HG03159 (cell line): ENCODE measurements around the gene SCAMP1.
"Not testable (repeated sequence)": the region's sequence is repeated elsewhere in the genome, so short reads cannot be mapped to it uniquely, and the experiment has no call there.

Experiments used
- ATAC-seq: cut with Tn5 transposase; IDR thresholded peaks from one replicate; pipeline ENCODE4 v1.9.1; 2021; ENCODE audit warnings: mild to moderate bottlenecking, moderate library complexity; ENCODE audit not compliant: unreplicated experiment

SCAMP1 gene

GRCh38 chr5:78420548-78420947, 60.1 kb downstream of the SCAMP1 start:
- ATAC-seq = no peak

- no peak for ATAC-seq
Observed at GRCh38 chr5:78424665-78425064, 64.2 kb downstream of the SCAMP1 start.

GRCh38 chr5:78429332-78429980, 69.0 kb downstream of the SCAMP1 start:
- no peak for ATAC-seq

GRCh38 chr5:78430866-78431265, 70.4 kb downstream of the SCAMP1 start:
- no peak for ATAC-seq

- no peak for ATAC-seq
Observed at GRCh38 chr5:78433972-78434371, 73.6 kb downstream of the SCAMP1 start.

DNA sequence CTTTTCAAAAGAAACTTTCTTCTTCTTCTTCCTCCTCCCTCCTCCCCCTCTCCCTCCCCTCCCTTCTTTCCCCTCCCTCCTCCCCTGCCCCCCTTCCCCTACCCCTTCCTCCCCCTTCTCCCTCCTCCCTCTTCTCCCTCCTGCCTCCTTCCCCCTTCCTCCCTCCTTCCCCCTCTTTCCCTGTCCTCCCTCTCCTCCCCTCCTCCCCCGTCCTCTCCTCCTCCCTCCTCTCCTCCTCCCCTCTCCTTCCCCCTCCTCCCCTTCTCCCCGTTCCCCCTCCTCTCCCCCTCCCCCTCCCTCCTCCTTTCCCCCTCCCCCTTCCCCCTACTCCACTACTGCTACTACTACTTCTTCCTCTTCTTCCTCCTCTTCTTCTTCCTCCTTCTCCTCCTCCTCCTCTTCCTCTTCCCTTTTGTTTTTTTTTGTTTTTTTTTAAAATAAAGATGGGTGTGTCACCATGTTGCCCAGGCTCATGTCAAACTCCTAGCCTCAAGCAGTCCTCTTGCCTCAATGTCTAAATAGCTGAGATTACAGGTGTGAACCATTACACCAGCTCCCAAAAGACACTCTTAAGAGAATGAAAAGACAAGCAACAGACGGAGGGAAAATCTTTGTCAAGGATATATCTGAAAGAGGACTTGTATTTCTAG, 87.5 kb downstream of the SCAMP1 start:
- ATAC-seq = no peak

- no peak for ATAC-seq
Observed at GRCh38 chr5:78449103-78449502, 88.7 kb downstream of the SCAMP1 start.

- not testable (repeated sequence) for ATAC-seq
Observed at GRCh38 chr5:78457507-78457906, 97.1 kb downstream of the SCAMP1 start.

DNA sequence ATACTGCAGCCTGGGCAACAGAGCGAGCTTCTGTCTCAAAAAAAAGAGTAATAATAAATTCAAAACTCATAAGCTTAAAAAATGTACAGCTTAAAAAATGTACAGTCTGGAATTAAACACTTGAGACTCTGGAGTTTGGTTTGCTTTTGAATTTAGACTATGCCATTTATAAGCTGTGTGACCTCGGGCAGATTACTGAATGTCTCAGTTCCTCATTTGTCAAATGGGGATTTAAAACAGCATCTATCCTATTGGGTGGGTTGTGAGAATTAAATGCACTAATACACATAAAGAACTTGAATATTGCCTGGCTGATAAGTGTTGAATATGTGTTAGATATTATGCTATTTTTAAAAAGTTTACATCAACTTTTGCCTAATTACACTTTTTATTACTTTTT, 98.4 kb downstream of the SCAMP1 start:
- no peak for ATAC-seq

DNA sequence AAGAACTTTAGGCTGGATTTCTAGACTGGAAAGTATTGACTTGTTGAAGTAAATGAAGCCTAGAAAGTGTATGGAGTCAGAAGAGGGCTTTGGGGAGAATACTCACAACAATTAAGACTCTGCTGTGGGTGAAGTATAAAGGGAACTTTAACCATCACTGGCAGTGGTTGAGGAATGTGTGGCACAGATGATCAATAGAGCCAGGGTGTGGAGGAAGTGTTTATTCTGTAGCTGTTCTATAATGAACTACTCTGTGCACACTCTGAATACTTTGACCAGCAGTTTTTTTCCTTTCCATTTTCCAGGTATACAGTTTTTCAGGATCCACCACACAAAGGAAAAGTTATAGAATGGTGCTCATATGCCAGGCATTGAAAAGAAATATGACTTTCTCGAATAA, 106.7 kb downstream of the SCAMP1 start:
- ATAC-seq = no peak

- no peak for ATAC-seq
Observed at GRCh38 chr5:78467752-78468357, 107.4 kb downstream of the SCAMP1 start.

DNA sequence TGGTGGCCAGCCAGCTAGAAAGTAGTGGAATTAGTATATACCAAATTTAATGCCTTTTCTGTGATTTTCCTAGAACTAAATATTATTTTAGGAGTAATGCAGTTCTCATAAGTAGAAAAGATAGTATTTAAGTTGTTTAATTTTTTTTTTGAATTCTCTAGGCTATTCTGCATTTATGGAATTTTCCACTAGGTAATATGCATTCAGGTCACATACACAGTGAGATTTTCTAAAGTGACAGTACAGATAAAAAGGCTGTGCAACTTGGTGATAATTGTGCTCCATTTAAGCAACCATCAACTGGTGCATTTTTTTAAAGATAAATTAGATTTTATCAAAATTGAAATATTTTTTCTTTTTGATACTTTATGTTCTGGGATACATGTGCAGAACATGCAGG, 111.5 kb downstream of the SCAMP1 start:
- ATAC-seq = no peak

GRCh38 chr5:78472469-78473106, 112.2 kb downstream of the SCAMP1 start:
- no peak for ATAC-seq

GRCh38 chr5:78473751-78474150, 113.3 kb downstream of the SCAMP1 start:
- no peak for ATAC-seq

DNA sequence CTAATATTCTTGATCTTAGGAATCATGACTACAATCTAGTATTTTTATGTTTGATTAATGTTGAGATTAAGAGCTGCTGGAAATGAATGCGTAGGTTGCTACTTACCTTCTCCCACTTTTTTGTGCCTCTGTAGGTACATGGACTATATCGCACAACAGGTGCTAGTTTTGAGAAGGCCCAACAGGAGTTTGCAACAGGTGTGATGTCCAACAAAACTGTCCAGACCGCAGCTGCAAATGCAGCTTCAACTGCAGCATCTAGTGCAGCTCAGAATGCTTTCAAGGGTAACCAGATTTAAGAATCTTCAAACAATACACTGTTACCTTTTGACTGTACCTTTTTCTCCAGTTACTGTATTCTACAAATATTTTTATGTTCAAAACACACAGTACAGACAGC, 115.0 kb downstream of the SCAMP1 start:
- ATAC-seq = no peak

GRCh38 chr5:78476795-78477194, 116.4 kb downstream of the SCAMP1 start:
- ATAC-seq = no peak

DNA sequence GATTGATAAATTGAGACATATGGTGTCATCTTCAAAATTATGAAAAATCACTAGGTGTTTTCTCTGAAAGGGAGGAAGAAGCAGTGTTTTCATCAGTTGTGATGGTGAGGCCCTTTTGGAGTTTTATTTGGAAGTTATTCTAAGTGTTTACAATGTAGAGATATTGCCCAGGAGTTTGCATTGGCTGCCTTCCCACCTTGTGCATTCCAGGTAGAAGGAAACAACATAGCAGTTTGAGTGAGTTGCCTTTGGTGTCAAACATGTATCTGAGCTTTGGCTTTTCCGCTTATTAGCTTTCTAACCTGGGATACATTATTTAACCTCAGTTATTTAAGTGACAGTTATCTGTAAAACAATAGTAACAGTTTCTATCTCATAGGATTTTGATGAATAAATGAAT, 122.5 kb downstream of the SCAMP1 start:
- ATAC-seq = no peak

DNA sequence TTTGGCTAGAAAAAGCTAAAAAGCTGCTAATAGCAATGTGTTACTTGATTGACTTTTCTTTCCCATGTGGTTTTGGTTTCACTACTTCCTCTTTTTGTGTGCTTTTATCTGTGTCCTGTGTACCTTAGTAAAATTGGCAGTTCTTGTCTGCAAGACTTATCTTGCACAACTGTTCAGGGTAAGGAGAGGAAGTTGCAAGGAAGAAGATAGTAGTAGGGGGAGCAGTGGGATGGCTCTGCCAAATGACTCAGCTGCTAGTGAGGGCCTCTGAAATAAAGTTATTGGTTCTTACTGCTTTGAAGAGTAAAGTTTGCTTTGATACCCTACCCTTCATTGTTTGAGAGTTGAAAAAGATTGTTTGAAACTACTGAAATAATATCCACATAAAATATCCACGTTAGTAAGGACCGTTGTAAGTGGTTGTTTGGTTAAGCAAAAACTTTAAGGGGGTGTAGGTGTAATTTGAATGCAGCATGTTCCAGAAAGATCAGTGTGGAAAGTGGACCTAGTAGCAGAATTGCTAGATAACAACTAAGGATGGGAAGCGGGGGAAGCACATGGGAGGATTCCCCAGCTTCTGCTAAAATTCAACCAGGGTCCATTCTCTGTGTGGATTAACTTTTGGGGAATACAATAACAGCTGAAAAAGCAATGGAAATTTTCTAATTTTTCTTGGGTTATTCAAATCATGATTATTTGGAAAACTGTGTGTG, 123.5 kb downstream of the SCAMP1 start:
- ATAC-seq = no peak

- no peak for ATAC-seq
Observed at GRCh38 chr5:78486218-78486617, 125.8 kb downstream of the SCAMP1 start.

DNA sequence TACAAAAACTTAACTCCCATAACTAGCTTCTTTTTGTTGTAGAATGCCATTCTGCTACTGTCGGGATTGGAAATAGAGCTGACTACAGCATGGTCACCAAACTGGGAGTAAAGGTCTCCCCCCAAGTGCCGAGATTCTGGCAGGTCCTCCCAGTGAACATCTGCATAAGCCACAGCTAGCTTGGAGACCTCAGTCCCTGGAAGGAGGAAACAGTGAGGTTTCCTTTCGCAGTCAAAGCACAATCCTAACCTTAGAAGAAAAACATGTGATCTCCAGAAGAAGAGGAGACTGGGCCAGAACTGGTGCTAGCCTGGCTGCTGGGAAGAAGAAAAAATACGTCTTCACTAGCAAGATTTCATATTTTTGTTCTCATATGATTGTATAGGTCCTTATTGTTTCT, 127.4 kb downstream of the SCAMP1 start:
- ATAC-seq = no peak

- no peak for ATAC-seq
Observed at GRCh38 chr5:78490709-78491485, 130.5 kb downstream of the SCAMP1 start.
